Measurements from ENCODE around the gene PDE4A. TPM values are rescaled to one million over a fixed set of nuclear protein-coding genes. Genes with fewer than 3 reads are reported as not detected.

PDE4A gene
- total RNA-seq, 1 experiment from 2014 or later, result 0.42 TPM

GRCh38 chr19:10384580-10384979 is 35.8 kb upstream of the PDE4A start:
- no TSS peak for BruUV-seq (replicated peaks)
- no peaks in the 10 kb centered on the region for H3K27me3 Mint-ChIP-seq (ENCODE audit: insufficient read depth, unreplicated experiment)
- intact Hi-C loops (cut with micrococcal nuclease), result loop anchor here (5.0 kb wide), 1 partner anchor 52 kb away; the partner anchor contains the start of gene RAVER1
- no peak overlapping the region for H3K27ac Mint-ChIP-seq (ENCODE audit: low read depth, unreplicated experiment)
- CTCF ChIA-PET, result interaction anchor here (0.5 to 5.5 kb wide), 5 partner anchors 39 to 1861 kb away, joined by 3 to 68 read pairs (median 3); no protein-coding TSS in a partner anchor
- no peak overlapping the region for H3K4me3 Mint-ChIP-seq (ENCODE audit: unreplicated experiment)
- TF ChIP-seq CTCF (IDR thresholded peaks at IDR 0.05; ENCODE audit: unreplicated experiment), result no peak
- POLR2A ChIA-PET, result interaction anchor here (2.8 kb wide), 1 partner anchor 125 kb away, joined by 11 read pairs; no protein-coding TSS in a partner anchor
- peaks cover 6% of the 10 kb centered on the region for H3K4me1 Mint-ChIP-seq (ENCODE audit: insufficient read depth, unreplicated experiment)
- H3K36me3 Mint-ChIP-seq (ENCODE audit: insufficient read depth, unreplicated experiment), result peaks cover 7% of the 10 kb centered on the region
- no peaks in the 10 kb centered on the region for H3K9me3 Mint-ChIP-seq (ENCODE audit: unreplicated experiment)
- DNase-seq (ENCODE audit: unreplicated experiment), result no peak

GRCh38 chr19:10388957-10389356 is 31.4 kb upstream of the PDE4A start:
- TF ChIP-seq CTCF (IDR thresholded peaks at IDR 0.05; ENCODE audit: unreplicated experiment), result peak; percentile 89
- ChIA-PET POLR2A (interaction anchor here (0.6 to 3.0 kb wide), 6 partner anchors 9 to 299 kb away, joined by 3 to 33 read pairs (median 8); partner anchors contain the start of genes ICAM1 and TYK2), CTCF (interaction anchor here (0.5 to 5.5 kb wide), 35 partner anchors 9 to 458 kb away, joined by 3 to 71 read pairs (median 4); partner anchors contain the start of genes CDC37, ICAM1 and TYK2)
- H3K27ac Mint-ChIP-seq (ENCODE audit: low read depth, unreplicated experiment), result no peak overlapping the region
- peak; percentile 89 for DNase-seq (ENCODE audit: unreplicated experiment)
- H3K4me3 Mint-ChIP-seq (ENCODE audit: unreplicated experiment), result no peak overlapping the region
- no peaks in the 10 kb centered on the region for H3K9me3 Mint-ChIP-seq (ENCODE audit: unreplicated experiment)
- H3K36me3 Mint-ChIP-seq (ENCODE audit: insufficient read depth, unreplicated experiment), result peaks cover 50% of the 10 kb centered on the region
- no peaks in the 10 kb centered on the region for H3K27me3 Mint-ChIP-seq (ENCODE audit: insufficient read depth, unreplicated experiment)
- BruUV-seq (replicated peaks), result TSS peak; percentile 23
- intact Hi-C loops (cut with micrococcal nuclease), result loop anchor here (1.0 kb wide), 3 partner anchors 120 to 458 kb away; no protein-coding TSS in a partner anchor
- H3K4me1 Mint-ChIP-seq (ENCODE audit: insufficient read depth, unreplicated experiment), result peaks cover 5% of the 10 kb centered on the region

- intact Hi-C loops (cut with micrococcal nuclease), result loop anchor here (1.0 kb wide), 3 partner anchors 121 to 459 kb away; no protein-coding TSS in a partner anchor
- no peak for DNase-seq (ENCODE audit: unreplicated experiment)
- Mint-ChIP-seq H3K27me3 (ENCODE audit: insufficient read depth, unreplicated experiment) (no peaks in the 10 kb centered on the region), H3K4me3 (ENCODE audit: unreplicated experiment) (no peak overlapping the region), H3K4me1 (ENCODE audit: insufficient read depth, unreplicated experiment) (peaks cover 5% of the 10 kb centered on the region), H3K27ac (ENCODE audit: low read depth, unreplicated experiment) (peak overlapping the region; percentile 54), H3K36me3 (ENCODE audit: insufficient read depth, unreplicated experiment) (peaks cover 56% of the 10 kb centered on the region), H3K9me3 (ENCODE audit: unreplicated experiment) (no peaks in the 10 kb centered on the region)
- POLR2A ChIA-PET, result interaction anchor here (0.6 to 3.0 kb wide), 4 partner anchors 10 to 299 kb away, joined by 3 to 33 read pairs (median 13); partner anchors contain the start of genes ICAM1 and TYK2
- no TSS peak for BruUV-seq (replicated peaks)
- CTCF ChIA-PET, result interaction anchor here (0.6 to 6.4 kb wide), 12 partner anchors 8 to 293 kb away, joined by 3 to 103 read pairs (median 6); partner anchors contain the start of genes CDC37 and ICAM1
- TF ChIP-seq CTCF (IDR thresholded peaks at IDR 0.05; ENCODE audit: unreplicated experiment), result no peak
These were observed 30.5 kb upstream of the PDE4A start for GRCh38 chr19:10389863-10390262.

- H3K36me3 Mint-ChIP-seq (ENCODE audit: insufficient read depth, unreplicated experiment), result peaks cover 64% of the 10 kb centered on the region
- CTCF ChIA-PET, result interaction anchor here (0.5 to 6.4 kb wide), 22 partner anchors 9 to 1944 kb away, joined by 3 to 103 read pairs (median 4); partner anchors contain the start of genes CDC37, ICAM1, RAVER1 and TYK2
- H3K4me1 Mint-ChIP-seq (ENCODE audit: insufficient read depth, unreplicated experiment), result peaks cover 5% of the 10 kb centered on the region
- H3K27me3 Mint-ChIP-seq (ENCODE audit: insufficient read depth, unreplicated experiment), result no peaks in the 10 kb centered on the region
- no peak overlapping the region for H3K4me3 Mint-ChIP-seq (ENCODE audit: unreplicated experiment)
- no peak overlapping the region for H3K27ac Mint-ChIP-seq (ENCODE audit: low read depth, unreplicated experiment)
- peak; percentile 85 for TF ChIP-seq CTCF (IDR thresholded peaks at IDR 0.05; ENCODE audit: unreplicated experiment)
- no TSS peak for BruUV-seq (replicated peaks)
- POLR2A ChIA-PET, result interaction anchor here (0.6 to 1.6 kb wide), 5 partner anchors 11 to 141 kb away, joined by 3 to 7 read pairs (median 4); partner anchors contain the start of genes ICAM1 and TYK2
- DNase-seq (ENCODE audit: unreplicated experiment), result peak; percentile 79
- no peaks in the 10 kb centered on the region for H3K9me3 Mint-ChIP-seq (ENCODE audit: unreplicated experiment)
- intact Hi-C loops (cut with micrococcal nuclease), result no loop called here
These were observed 29.6 kb upstream of the PDE4A start for GRCh38 chr19:10390652-10391286.
